HEK293T (cell line): ENCODE results near the gene IFI30.

Experiments
- CTCF ChIA-PET: fragments of 350-600 bp; formaldehyde crosslinking; extraction: SDS; loops from one replicate; lab custom pipeline; 2021; ENCODE audit warnings: antibody characterized with exemption, inconsistent platforms; lab: Yijun Ruan, JAX
- POLR2A ChIA-PET: fragments of 350-600 bp; formaldehyde crosslinking; extraction: SDS; loops from one replicate; lab custom pipeline; 2020; ENCODE audit warnings: antibody characterized with exemption, inconsistent platforms; lab: Yijun Ruan, JAX
- DNase-seq: peaks from one replicate; pipeline ENCODE4 v3.0.0; 2012; ENCODE audit warnings: mixed read lengths; ENCODE audit errors: extremely low spot score
- ARNT ChIP-seq: fragments of 450-650 bp; IDR thresholded peaks from 2 replicates; pipeline ENCODE4 v1.6.1; 2017; ENCODE audit warnings: mild to moderate bottlenecking
- BHLHE40 ChIP-seq: fragments of 450-650 bp; IDR thresholded peaks from 2 replicates; pipeline ENCODE4 v1.6.1; 2016; ENCODE audit warnings: mild to moderate bottlenecking, moderate library complexity, borderline replicate concordance
- CTBP1 ChIP-seq: fragments of 450-650 bp; IDR thresholded peaks from 2 replicates; pipeline ENCODE4 v1.6.1; 2016; ENCODE audit warnings: borderline replicate concordance
- ELF4 ChIP-seq: fragments of 450-650 bp; IDR thresholded peaks from 2 replicates; pipeline ENCODE4 v1.6.1; 2017; ENCODE audit warnings: antibody characterized with exemption
- FOXA1 ChIP-seq: fragments of 450-650 bp; IDR thresholded peaks from 2 replicates; pipeline ENCODE4 v1.6.1; 2016; ENCODE audit warnings: mild to moderate bottlenecking
- FOXK2 ChIP-seq: fragments of 450-650 bp; IDR thresholded peaks from 2 replicates; pipeline ENCODE4 v1.6.1; 2016; ENCODE audit warnings: mild to moderate bottlenecking
- FOXM1 ChIP-seq: fragments of 450-650 bp; IDR thresholded peaks from 2 replicates; pipeline ENCODE4 v1.6.1; 2017; ENCODE audit warnings: mild to moderate bottlenecking, borderline replicate concordance
- HDGF ChIP-seq: fragments of 450-650 bp; IDR thresholded peaks from 2 replicates; pipeline ENCODE4 v1.6.1; 2017; ENCODE audit warnings: antibody characterized with exemption, borderline replicate concordance
- L3MBTL2 ChIP-seq: fragments of 450-650 bp; conservative IDR thresholded peaks from 2 replicates; pipeline ENCODE4 v1.6.1; 2016; ENCODE audit warnings: mild to moderate bottlenecking
- LEF1 ChIP-seq: fragments of 450-650 bp; IDR thresholded peaks from 2 replicates; pipeline ENCODE4 v1.6.1; 2017; ENCODE audit warnings: mild to moderate bottlenecking, borderline replicate concordance
- NFRKB ChIP-seq: fragments of 450-650 bp; IDR thresholded peaks from 2 replicates; pipeline ENCODE4 v1.6.1; 2016; ENCODE audit warnings: mild to moderate bottlenecking, moderate library complexity
- PKNOX1 ChIP-seq: fragments of 450-650 bp; IDR thresholded peaks from 2 replicates; pipeline ENCODE4 v1.6.1; 2016
- SP1 ChIP-seq: fragments of 450-650 bp; IDR thresholded peaks from 2 replicates; pipeline ENCODE4 v1.6.1; 2017
- SUZ12 ChIP-seq: fragments of 450-650 bp; IDR thresholded peaks from 2 replicates; pipeline ENCODE4 v1.6.1; 2016; ENCODE audit warnings: mild to moderate bottlenecking
- TARDBP ChIP-seq: fragments of 450-650 bp; IDR thresholded peaks from 2 replicates; pipeline ENCODE4 v1.6.1; 2016
- ZNF384 ChIP-seq: fragments of 450-650 bp; IDR thresholded peaks from 2 replicates; pipeline ENCODE4 v1.6.1; 2016

IFI30 gene

GRCh38 chr19:18131841-18132596 lies 41.6 kb upstream of the IFI30 start:
- TF ChIP-seq ZNF384 (no peak), SP1 (no peak), ELF4 (no peak), FOXM1 (no peak), FOXA1 (no peak), SUZ12 (no peak), ARNT (no peak)
- no peak for DNase-seq
- ChIA-PET POLR2A (no interaction called here), CTCF (interaction anchor here (1.8 kb wide), 1 partner anchor 18 kb away, joined by 5 read pairs; no protein-coding TSS in a partner anchor)

GRCh38 chr19:18135712-18136584 lies 37.7 kb upstream of the IFI30 start:
- TF ChIP-seq HDGF (no peak), PKNOX1 (no peak), ELF4 (no peak), FOXK2 (no peak)
- ChIA-PET POLR2A (no interaction called here), CTCF (interaction anchor here (1.1 kb wide), 1 partner anchor 23 kb away, joined by 3 read pairs; no protein-coding TSS in a partner anchor)
- DNase-seq, result no peak

DNA sequence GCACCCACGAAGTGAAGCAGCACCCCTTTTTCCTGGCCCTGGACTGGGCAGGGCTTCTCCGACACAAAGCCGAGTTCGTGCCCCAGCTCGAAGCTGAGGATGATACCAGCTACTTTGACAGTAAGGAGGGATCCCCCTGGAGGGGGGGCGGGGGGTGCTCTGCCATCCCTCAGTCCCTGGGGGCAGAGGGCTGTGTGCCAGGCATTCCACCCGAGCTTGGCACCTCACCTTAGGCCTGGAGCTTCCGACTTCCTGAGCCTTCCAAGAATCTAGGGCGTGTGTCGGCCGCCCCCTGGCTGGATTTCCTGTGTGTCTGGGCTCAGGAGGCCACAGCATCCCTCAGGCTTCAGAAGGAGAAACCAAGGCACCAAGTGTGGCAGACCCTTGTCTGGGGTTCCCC lies 36.4 kb upstream of the IFI30 start:
- ChIA-PET POLR2A (no interaction called here), CTCF (interaction anchor here (0.5 to 1.0 kb wide), 2 partner anchors 15 to 34 kb away, joined by 3 read pairs; partner anchors contain the start of gene PIK3R2)
- no peak for TF ChIP-seq L3MBTL2
- no peak for TF ChIP-seq ARNT
- TF ChIP-seq CTBP1, result no peak
- no peak for TF ChIP-seq FOXK2
- TF ChIP-seq PKNOX1, result no peak
- TF ChIP-seq FOXM1, result no peak
- no peak for TF ChIP-seq BHLHE40
- TF ChIP-seq FOXA1, result no peak
- TF ChIP-seq SUZ12, result no peak
- TF ChIP-seq ZNF384, result no peak
- no peak for TF ChIP-seq TARDBP
- TF ChIP-seq NFRKB, result no peak
- no peak for TF ChIP-seq SP1
- no peak for TF ChIP-seq ELF4
- DNase-seq, result no peak

DNA sequence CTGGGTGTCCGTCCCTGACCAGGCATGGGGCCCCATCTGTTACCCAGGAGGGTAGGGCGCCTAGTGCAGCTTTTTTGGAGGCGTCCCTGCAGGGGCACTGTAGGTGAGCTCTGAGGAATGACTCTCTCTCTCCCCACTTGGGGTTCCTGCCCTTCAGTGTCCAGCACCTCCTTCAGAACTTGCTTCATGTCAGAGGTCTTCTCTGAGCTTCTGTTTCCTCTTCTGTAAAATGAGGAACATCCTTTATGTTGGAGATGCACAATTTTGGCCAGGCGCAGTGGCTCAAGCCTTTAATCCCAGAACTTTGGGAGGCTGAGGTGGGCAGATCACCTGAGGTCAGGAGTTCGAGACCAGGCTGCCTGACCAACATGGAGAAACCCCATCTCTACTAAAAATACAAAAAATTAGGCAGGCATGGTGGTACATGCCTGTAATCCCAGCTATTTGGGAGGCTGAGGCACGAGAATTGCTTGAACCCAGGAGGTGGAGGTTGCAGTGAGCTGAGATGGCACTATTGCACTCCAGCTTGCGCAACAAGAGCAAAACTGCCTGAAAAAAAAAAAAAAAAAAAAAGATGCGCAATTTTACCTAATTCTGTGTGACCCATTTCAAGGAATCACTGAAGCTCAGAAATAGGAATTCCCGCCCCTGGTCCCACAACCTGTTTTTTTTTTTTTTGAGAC lies 35.8 kb upstream of the IFI30 start:
- DNase-seq, result no peak
- ChIA-PET POLR2A (no interaction called here), CTCF (interaction anchor here (1.0 kb wide), 1 partner anchor 15 kb away, joined by 3 read pairs; the partner anchor contains the start of gene PIK3R2)
- TF ChIP-seq NFRKB, result no peak
- no peak for TF ChIP-seq FOXA1
- no peak for TF ChIP-seq SUZ12
- no peak for TF ChIP-seq BHLHE40
- TF ChIP-seq TARDBP, result no peak
- TF ChIP-seq CTBP1, result no peak
- TF ChIP-seq HDGF, result no peak
- TF ChIP-seq SP1, result no peak
- TF ChIP-seq LEF1, result no peak
- no peak for TF ChIP-seq FOXM1
- no peak for TF ChIP-seq PKNOX1
- TF ChIP-seq ZNF384, result no peak

DNA sequence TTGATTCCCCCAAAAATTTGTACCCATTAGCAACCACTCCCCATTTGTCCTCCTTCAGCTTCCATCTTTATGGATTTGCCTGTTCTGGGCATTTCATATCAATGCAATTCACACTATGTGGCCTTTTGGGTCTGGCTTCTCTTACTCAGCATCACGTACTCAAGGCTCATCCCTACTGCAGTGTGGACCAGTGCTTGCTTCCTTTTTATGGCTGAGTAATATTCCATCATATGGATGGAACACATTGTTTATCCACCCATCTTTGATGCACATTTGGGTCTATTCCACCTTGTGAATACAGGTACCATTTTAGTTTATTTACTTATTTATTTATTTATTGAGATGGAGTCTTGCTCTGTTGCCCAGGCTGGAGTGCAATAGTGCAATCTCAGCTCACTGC lies 33.1 kb upstream of the IFI30 start:
- CTCF ChIA-PET, result no interaction called here

DNA sequence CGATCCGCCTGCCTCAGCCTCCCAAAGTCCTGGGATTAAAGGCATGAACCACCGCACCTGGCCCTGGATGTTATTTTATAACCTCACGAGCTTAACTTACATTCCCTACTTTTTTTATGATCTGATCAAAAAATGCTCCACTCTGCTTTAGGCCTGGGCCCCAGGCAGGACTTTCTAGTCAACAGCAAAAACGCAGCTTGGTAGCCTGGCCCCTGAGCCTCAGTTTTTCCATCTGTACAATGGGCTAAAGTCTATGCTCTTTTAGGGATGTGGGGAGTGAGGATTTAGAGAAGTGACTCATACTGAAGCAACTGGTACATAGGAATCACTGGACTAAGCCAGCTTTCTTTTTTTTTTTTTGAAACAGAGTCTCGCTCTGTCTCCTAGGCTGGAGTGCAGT lies 32.6 kb upstream of the IFI30 start:
- no peak for DNase-seq
- TF ChIP-seq ELF4 (no peak), LEF1 (no peak)
- ChIA-PET POLR2A (interaction anchor here (0.9 to 1.4 kb wide), 2 partner anchors 11 to 23 kb away, joined by 3 to 6 read pairs; no protein-coding TSS in a partner anchor), CTCF (interaction anchor here (0.7 kb wide), 1 partner anchor 10 kb away, joined by 3 read pairs; no protein-coding TSS in a partner anchor)

More for the DNA sequence above, 33.1 kb upstream of the IFI30 start:
- TF ChIP-seq BHLHE40 (no peak), L3MBTL2 (no peak)
- POLR2A ChIA-PET, result no interaction called here
- no peak for DNase-seq
